HepG2 (cell line): ENCODE measurements around the gene TSKU. TPM values are rescaled to one million over a fixed set of nuclear protein-coding genes. Genes with fewer than 3 reads are reported as not detected.
A peak's percentile ranks its signal among the peaks of the same experiment; 100 is the strongest.

Experiments
- ATAC-seq: fragments of 200-7000 bp; cut with Tn5 transposase; 3 replicates; pipeline ENCODE4 v1.9.1; 2020; ENCODE audit warnings: mild to moderate bottlenecking, moderate library complexity
- BruUV-seq: library from RNA; stranded (reverse); fragments of 400-500 nt; replicated peaks from 2 replicates; lab custom pipeline; 2021; lab: Mats Ljungman, UMichigan
- CTCF ChIA-PET: fragments of 300-600 bp; formaldehyde crosslinking; extraction: SDS; loops from one replicate; lab custom pipeline; 2021; ENCODE audit warnings: low total read pairs, inconsistent platforms, low intra/inter-chr PET ratio; lab: Yijun Ruan, JAX
- POLR2A ChIA-PET: fragments of 350-600 bp; sonication (Branson Sonifier 250); formaldehyde crosslinking; loops from one replicate; lab custom pipeline; 2020; ENCODE audit warnings: antibody characterized with exemption, inconsistent platforms; lab: Yijun Ruan, JAX
- DNase-seq: peaks from one replicate; pipeline ENCODE4 v3.0.0-alpha.2; 2015; ENCODE audit warnings: low spot score
- FAIRE-seq: peaks from 3 replicates; lab custom pipeline; 2011; peaks lifted over from hg19 to GRCh38; lab: Jason Lieb, UNC
- H2AFZ ChIP-seq: one replicate; pipeline ENCODE4 v1.6.1; 2011; ENCODE audit warnings: low read length, inconsistent platforms
- H3K27ac ChIP-seq: fragments of 300-600 bp; 3 replicates; pipeline ENCODE4 v1.8.0; 2011; ENCODE audit warnings: mixed run types, mild to moderate bottlenecking, mixed read lengths, low read length, inconsistent platforms; ENCODE audit not compliant: insufficient read depth; ENCODE audit errors: extremely low read length
- H3K27me3 ChIP-seq, 2 experiments: fragments of 200-600 bp in 1 of 2; 2 replicates in 1 of 2; 3 replicates in 1 of 2; pipeline versions ENCODE4 v1.6.0 to v1.8.0; 2011; ENCODE audit warnings: low read length in 2 of 2, mild to moderate bottlenecking in 2 of 2, moderate library complexity in 2 of 2, inconsistent platforms in 1 of 2; ENCODE audit not compliant: insufficient read depth in 2 of 2, control insufficient read depth in 1 of 2
- H3K36me3 ChIP-seq, 2 experiments: fragments of 200-600 bp in 1 of 2; replicated peaks in 1 of 2; 2 replicates in 1 of 2; 3 replicates in 1 of 2; pipeline versions ENCODE4 v1.5.1 to v1.8.0; 2011; ENCODE audit warnings: low read length in 2 of 2, inconsistent platforms in 1 of 2; ENCODE audit not compliant: insufficient read depth in 2 of 2, control insufficient read depth in 1 of 2
- H3K4me1 ChIP-seq: 2 replicates; pipeline ENCODE4 v1.5.1; 2012; ENCODE audit warnings: low read length, inconsistent platforms; ENCODE audit not compliant: insufficient read depth
- H3K4me2 ChIP-seq: 2 replicates; pipeline ENCODE4 v1.6.0; 2011; ENCODE audit warnings: low read depth, low read length, inconsistent platforms
- H3K4me3 ChIP-seq, 3 experiments: fragments of 200-600 bp in 1 of 3; sonication (generic), shearing (Covaris generic) in 1 of 3; replicated peaks in 1 of 3; 2 replicates each; pipeline ENCODE4 v1.5.1; 2011 to 2016; ENCODE audit warnings: low read length in 3 of 3, inconsistent platforms in 2 of 3, low read depth in 2 of 3, mild to moderate bottlenecking in 2 of 3, control low read depth in 1 of 3, mixed read lengths in 1 of 3; ENCODE audit not compliant: insufficient read depth in 1 of 3
- H3K79me2 ChIP-seq: one replicate; pipeline ENCODE4 v1.6.1; 2011; ENCODE audit warnings: low read length, inconsistent platforms; ENCODE audit not compliant: insufficient read depth
- H3K9ac ChIP-seq: 2 replicates; pipeline ENCODE4 v1.6.0; 2011; ENCODE audit warnings: mild to moderate bottlenecking, low read depth, low read length, inconsistent platforms; ENCODE audit not compliant: insufficient read depth
- H3K9me3 ChIP-seq: 2 replicates; pipeline ENCODE4 v1.5.1; 2012; ENCODE audit warnings: mild to moderate bottlenecking, low read length
- H4K20me1 ChIP-seq: 2 replicates; pipeline ENCODE4 v1.6.0; 2011; ENCODE audit warnings: inconsistent platforms, mild to moderate bottlenecking, low read length, moderate library complexity; ENCODE audit not compliant: insufficient read depth
- ARNTL ChIP-seq: sonication (generic); formaldehyde crosslinking; IDR thresholded peaks from 2 replicates; pipeline ENCODE4 v1.4.0; 2020; ENCODE audit warnings: mild to moderate bottlenecking, missing genetic modification reagents
- KDM6A ChIP-seq: IDR thresholded peaks from 2 replicates; pipeline ENCODE4 v1.6.1; 2016; ENCODE audit warnings: low read depth
- LCORL ChIP-seq, 2 experiments: fragments of 450-650 bp in 1 of 2; sonication (generic) in 1 of 2; formaldehyde crosslinking in 1 of 2; IDR thresholded peaks; 2 replicates each; pipeline versions ENCODE4 v1.5.0 to v1.6.1; 2017 to 2020; ENCODE audit warnings: antibody characterized with exemption in 1 of 2, missing genetic modification reagents in 1 of 2
- MXI1 ChIP-seq: IDR thresholded peaks from 3 replicates; pipeline ENCODE4 v1.6.1; 2012; ENCODE audit warnings: low read depth, low read length, inconsistent platforms, borderline replicate concordance
- NCOA2 ChIP-seq: sonication (generic); formaldehyde crosslinking; IDR thresholded peaks from 2 replicates; pipeline ENCODE4 v1.8.0; 2022; ENCODE audit warnings: inconsistent platforms
- SCMH1 ChIP-seq: sonication (generic); formaldehyde crosslinking; IDR thresholded peaks from 2 replicates; pipeline ENCODE4 v1.9.0; 2021; ENCODE audit warnings: missing genetic modification reagents, mild to moderate bottlenecking, borderline replicate concordance
- SMAD3 ChIP-seq: sonication (generic); formaldehyde crosslinking; IDR thresholded peaks from 2 replicates; pipeline ENCODE4 v1.4.0; 2020; ENCODE audit warnings: missing genetic modification reagents
- ZC3H4 ChIP-seq: sonication (generic); formaldehyde crosslinking; IDR thresholded peaks from 2 replicates; pipeline ENCODE4 v1.4.0; 2020; ENCODE audit warnings: missing genetic modification reagents, borderline replicate concordance
- ZNF224 ChIP-seq: sonication (generic); formaldehyde crosslinking; IDR thresholded peaks from 2 replicates; pipeline ENCODE4 v1.5.0; 2020; ENCODE audit warnings: mild to moderate bottlenecking, missing genetic modification reagents
- ZNF607 ChIP-seq: sonication (generic); formaldehyde crosslinking; IDR thresholded peaks from 2 replicates; pipeline ENCODE4 v1.5.1; 2020; ENCODE audit warnings: missing genetic modification reagents, mild to moderate bottlenecking, borderline replicate concordance
- ZNF629 ChIP-seq: sonication (generic); formaldehyde crosslinking; conservative IDR thresholded peaks from 2 replicates; pipeline ENCODE4 v1.5.0; 2020; ENCODE audit warnings: missing genetic modification reagents
- ZNF775 ChIP-seq: sonication (generic); formaldehyde crosslinking; IDR thresholded peaks from 2 replicates; pipeline ENCODE4 v1.4.0; 2020; ENCODE audit warnings: missing genetic modification reagents, mild to moderate bottlenecking, moderate library complexity, borderline replicate concordance
- WGBS: methylation state at CpG from one replicate; pipeline ENCODE4 v1.1.6; 2017; ENCODE audit warnings: low lambda C conversion rate; 5-methylcytosine and 5-hydroxymethylcytosine counted together
- in situ Hi-C: cut with HindIII; loops from 2 replicates; pipeline ENCODE4 v1.10.0; 2017; ENCODE audit warnings: low pct_unique_long_range_greater_than_20kb; ENCODE audit not compliant: extremely low pct_ligation_motif_present
- intact Hi-C: fragments of 100-400 bp; cut with micrococcal nuclease; formaldehyde crosslinking; loops from one replicate; pipeline ENCODE4 v1.10.0; 2022; ENCODE audit not compliant: unreplicated experiment
- polyA plus RNA-seq, 8 experiments: library from polyadenylated mRNA; depleted of rRNA in 3 of 8; stranded (reverse) in 7 of 8; unstranded in 1 of 8; fragments of >200 nt; fragmentation: Illumina TruSeq in 4 of 8; extraction: Trizol in 4 of 8; gene quantifications; 2 replicates each; pipeline versions ENCODE4 v1.2.1 to v1.2.3, GENCODE V29; 2011 to 2016; ENCODE audit warnings: low read depth in 4 of 8, missing spikeins in 1 of 8, mixed read lengths in 1 of 8; ENCODE audit not compliant: insufficient read depth in 1 of 8
- total RNA-seq, 5 experiments: library from RNA; depleted of rRNA; stranded (reverse); fragments of >200 nt; fragmentation: Illumina TruSeq; extraction: Trizol; gene quantifications; 2 replicates each; pipeline ENCODE4 v1.2.3, GENCODE V29; 2016; ENCODE audit warnings: low read depth in 1 of 5
- TF ChIP-seq, protein P1 (sequence below): sonication (generic); formaldehyde crosslinking; conservative IDR thresholded peaks from 2 replicates; pipeline ENCODE4 v1.4.0; 2020; ENCODE audit warnings: mild to moderate bottlenecking, missing genetic modification reagents, moderate library complexity

Gene TSKU
- total and polyA plus RNA-seq, 2 of the 13 experiments (the other 11 are each of a cell fraction or from before 2014, with no cell fraction given): 20.3 to 21.4 TPM

DNA sequence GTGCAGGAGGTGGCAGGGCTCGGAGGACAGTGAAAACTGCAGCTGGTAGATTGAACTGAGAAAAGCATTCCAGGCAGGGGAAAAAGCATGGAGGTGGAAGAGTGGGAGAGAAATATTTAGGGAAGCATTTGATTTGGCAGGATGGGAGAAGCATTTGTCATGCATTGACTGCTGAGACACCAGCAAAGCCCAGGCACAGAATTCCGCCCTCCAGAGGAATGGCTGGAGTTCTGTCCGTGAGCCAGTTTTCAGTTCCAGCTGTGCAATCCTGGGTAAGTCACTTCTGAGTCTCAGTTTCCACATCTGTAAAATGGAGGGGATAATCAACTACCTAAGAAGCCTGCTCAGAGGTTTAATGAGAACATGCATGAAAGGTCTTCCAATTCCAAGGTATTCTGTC, 4.3 kb upstream of the TSKU start:
- BruUV-seq: no TSS peak
- H3K9me3 ChIP-seq: peaks cover 11% of the 10 kb centered on the region
- H3K27ac ChIP-seq: no peak overlapping the region
- no peaks in the 10 kb centered on the region for H3K27me3 ChIP-seq
- CTCF ChIA-PET: no interaction called here
- in situ Hi-C loops (no loop called here), intact Hi-C loops (no loop called here)
- no peak overlapping the region for H2AFZ ChIP-seq
- no peak for TF ChIP-seq LCORL (IDR thresholded peaks at IDR 0.05)
- TF ChIP-seq LCORL (CRISPR knock-in tag; IDR thresholded peaks at IDR 0.05): no peak
- TF ChIP-seq ZNF629 (CRISPR knock-in tag): peak; percentile 41; the same call in 1 of the 2 replicates
- TF ChIP-seq SMAD3 (CRISPR knock-in tag): no peak
- peaks cover 48% of the 10 kb centered on the region for H3K4me1 ChIP-seq
- H3K4me2 ChIP-seq: no peak overlapping the region
- H4K20me1 ChIP-seq: no peaks in the 10 kb centered on the region
- peaks cover 7% of the 10 kb centered on the region for H3K79me2 ChIP-seq
- POLR2A ChIA-PET: interaction anchor here (1.7 kb wide), 1 partner anchor 9 kb away, joined by 3 read pairs; no protein-coding TSS in a partner anchor
- 94% methylated on average over 3 of the region's 3 CpGs for WGBS
- no peak for DNase-seq
- no peak overlapping the region for H3K4me3 ChIP-seq
- no peaks in the 10 kb centered on the region for H3K36me3 ChIP-seq
- FAIRE-seq: no peak
- H3K9ac ChIP-seq: no peak overlapping the region
- ATAC-seq: no peak

DNA sequence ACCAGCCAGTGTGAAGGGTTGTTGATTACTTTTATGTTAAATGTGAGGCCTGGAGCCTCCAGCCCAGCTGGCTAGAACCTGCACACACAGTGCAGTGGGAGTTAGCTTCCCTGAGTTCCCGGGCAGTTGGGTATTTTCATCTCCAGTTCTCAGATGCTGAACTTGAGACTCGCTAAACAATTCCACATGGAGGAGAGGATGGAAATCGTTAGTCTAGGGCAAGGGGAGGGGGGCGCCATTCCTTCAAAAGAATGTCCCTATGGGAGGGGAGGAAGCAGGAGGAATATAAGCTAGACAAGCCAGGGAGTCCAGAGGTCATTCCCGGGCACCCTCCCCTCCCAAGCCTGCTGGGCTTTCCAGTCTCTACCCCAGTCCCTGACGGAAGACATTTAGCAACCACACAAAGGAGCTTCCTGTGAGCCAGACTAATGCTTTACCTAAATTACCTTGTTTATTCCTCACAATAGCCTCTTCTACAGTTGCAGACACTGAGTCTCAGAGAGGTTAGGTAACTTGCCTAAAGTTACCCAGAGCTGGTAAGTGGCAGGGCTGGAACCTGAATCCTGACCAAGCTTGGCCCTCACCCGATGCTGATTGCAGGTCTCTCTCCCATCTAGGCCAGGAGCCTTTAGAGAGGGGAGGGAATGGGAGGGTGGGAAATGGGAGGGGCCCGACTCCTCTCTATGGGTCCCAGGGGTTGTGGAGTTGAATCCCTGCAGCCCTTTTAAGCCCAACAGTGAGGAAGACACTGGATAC, 1.9 kb upstream of the TSKU start:
- ChIA-PET POLR2A (interaction anchor here (1.0 to 3.1 kb wide), 6 partner anchors 10 to 20 kb away, joined by 3 to 100 read pairs (median 10); no protein-coding TSS in a partner anchor), CTCF (no interaction called here)
- Histone ChIP-seq H3K79me2 (peaks cover 30% of the 10 kb centered on the region), H3K27ac (peak overlapping the region; percentile 86), H4K20me1 (peaks cover 9% of the 10 kb centered on the region), H3K9me3 (peaks cover 8% of the 10 kb centered on the region), H2AFZ (no peak overlapping the region), H3K4me1 (peaks cover 58% of the 10 kb centered on the region), H3K27me3 (no peaks in the 10 kb centered on the region), H3K36me3 (no peaks in the 10 kb centered on the region), H3K4me3 (peak overlapping the region; percentile 88 to 97 (median 92)), H3K9ac (peak overlapping the region; percentile 78), H3K4me2 (peak overlapping the region; percentile 92)
- ATAC-seq (peak; percentile 64), DNase-seq (peak; percentile 89), FAIRE-seq (peak; percentile 75)
- in situ Hi-C loops: no loop called here
- WGBS: 0% methylated on average over 8 of the region's 8 CpGs
- intact Hi-C loops: loop anchor here (2.0 to 10.0 kb wide), 2 partner anchors 14 to 966 kb away; partner anchors contain the start of gene UVRAG
- no TSS peak for BruUV-seq
- TF ChIP-seq ZNF607 (CRISPR knock-in tag) (peak; percentile 21; the same call in 1 of the 2 replicates), KDM6A (peak; percentile 32; the same call in 1 of the 2 replicates), ZC3H4 (CRISPR knock-in tag) (peak; percentile 64; the same call in 1 of the 2 replicates), SCMH1 (CRISPR knock-in tag) (no peak), ZNF224 (CRISPR knock-in tag) (no peak), ARNTL (CRISPR knock-in tag) (0 out of 2 replicates have a peak, but pooled peaks have one; percentile 48), ZNF629 (CRISPR knock-in tag) (no peak), MXI1 (peak; percentile 38; the same call in 1 of the 3 replicates), NCOA2 (CRISPR knock-in tag) (peak; percentile 41; the same call in 1 of the 2 replicates), ZNF775 (no peak)
- TF ChIP-seq, protein P1, sequence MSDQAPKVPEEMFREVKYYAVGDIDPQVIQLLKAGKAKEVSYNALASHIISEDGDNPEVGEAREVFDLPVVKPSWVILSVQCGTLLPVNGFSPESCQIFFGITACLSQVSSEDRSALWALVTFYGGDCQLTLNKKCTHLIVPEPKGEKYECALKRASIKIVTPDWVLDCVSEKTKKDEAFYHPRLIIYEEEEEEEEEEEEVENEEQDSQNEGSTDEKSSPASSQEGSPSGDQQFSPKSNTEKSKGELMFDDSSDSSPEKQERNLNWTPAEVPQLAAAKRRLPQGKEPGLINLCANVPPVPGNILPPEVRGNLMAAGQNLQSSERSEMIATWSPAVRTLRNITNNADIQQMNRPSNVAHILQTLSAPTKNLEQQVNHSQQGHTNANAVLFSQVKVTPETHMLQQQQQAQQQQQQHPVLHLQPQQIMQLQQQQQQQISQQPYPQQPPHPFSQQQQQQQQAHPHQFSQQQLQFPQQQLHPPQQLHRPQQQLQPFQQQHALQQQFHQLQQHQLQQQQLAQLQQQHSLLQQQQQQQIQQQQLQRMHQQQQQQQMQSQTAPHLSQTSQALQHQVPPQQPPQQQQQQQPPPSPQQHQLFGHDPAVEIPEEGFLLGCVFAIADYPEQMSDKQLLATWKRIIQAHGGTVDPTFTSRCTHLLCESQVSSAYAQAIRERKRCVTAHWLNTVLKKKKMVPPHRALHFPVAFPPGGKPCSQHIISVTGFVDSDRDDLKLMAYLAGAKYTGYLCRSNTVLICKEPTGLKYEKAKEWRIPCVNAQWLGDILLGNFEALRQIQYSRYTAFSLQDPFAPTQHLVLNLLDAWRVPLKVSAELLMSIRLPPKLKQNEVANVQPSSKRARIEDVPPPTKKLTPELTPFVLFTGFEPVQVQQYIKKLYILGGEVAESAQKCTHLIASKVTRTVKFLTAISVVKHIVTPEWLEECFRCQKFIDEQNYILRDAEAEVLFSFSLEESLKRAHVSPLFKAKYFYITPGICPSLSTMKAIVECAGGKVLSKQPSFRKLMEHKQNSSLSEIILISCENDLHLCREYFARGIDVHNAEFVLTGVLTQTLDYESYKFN: peak; percentile 76
